Measurements from ENCODE around the gene CLDN14.

Gene CLDN14

DNA sequence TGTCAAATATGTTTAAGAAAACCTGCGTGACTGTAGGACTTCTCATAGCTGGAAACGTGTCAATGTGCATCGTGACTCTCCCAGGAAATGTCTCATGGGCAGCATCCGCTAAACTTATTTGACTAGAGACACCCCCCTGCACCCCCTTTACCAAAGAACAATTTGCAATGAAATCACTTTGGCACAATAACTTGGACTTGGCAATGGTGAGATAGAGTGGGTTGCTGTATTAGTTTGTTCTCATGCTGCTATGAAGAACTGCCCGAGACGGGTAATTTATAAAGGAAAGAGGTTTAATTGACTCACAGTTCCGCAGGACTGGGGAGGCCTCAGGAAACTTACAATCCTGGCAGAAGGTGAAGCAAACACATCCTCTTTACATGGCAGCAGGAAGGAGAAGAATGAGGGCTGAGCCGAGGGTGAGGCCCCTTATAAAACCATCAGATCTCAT, 13.8 kb downstream of the CLDN14 start:
- no peak for DNase-seq

DNA sequence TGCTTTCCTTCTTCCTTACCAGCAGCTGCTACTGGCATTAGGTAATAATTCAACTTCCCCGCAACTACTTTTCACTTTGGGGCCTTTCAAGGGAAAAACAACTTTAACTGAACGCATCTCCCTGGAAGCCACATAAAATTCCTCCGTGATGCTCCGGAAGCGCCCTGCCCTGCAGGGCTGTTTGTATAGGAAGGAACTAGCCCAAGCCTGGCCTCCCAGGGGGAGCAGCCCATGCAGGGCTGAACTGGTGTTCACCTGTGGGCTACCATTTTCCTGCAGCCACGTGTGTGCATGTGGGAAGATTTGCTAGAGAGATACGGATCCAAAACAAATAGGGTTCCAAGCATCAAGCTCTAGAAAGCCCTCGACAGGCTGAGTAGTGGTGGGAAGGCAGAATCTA, 14.4 kb downstream of the CLDN14 start:
- DNase-seq: no peak

DNA sequence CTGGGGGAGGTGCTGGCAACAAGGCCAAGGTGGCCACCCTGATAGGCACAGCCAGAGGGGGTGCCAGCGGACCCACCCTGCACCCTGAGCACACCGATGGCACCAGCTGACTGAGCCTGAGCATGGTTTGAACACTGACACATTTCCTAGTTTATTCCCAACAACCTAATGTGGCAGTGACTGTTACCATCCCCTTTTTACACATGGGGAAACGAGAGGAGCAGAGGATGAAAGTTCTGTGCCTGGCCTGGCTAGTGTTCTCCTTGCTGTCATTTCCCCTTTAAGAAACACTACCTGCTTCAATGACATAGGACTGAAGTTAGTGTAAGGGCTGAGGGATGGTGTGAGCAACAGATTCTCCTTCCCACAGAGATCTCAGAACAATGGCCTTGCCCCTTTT, 15.3 kb downstream of the CLDN14 start:
- DNase-seq: no peak

DNA sequence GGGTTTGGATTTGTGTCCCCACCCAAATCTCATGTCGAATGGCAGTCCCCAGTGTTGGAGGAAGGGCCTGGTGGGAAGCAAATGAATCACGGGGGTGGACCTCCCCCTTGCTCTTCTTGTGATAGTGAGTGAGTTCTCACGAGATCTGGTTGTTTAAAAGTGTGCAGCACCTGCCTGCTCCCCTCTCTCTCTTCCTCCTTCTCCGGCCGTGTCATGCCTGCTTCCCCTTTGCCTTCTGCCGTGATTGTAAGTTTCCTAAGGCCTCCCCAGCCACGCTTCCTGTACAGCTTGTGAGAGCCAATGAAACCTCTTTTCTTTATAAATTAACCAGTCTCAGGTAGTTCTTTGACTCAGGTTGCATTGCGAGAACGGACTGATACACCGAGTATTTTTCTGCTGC, 15.9 kb downstream of the CLDN14 start:
- no peak for DNase-seq

DNA sequence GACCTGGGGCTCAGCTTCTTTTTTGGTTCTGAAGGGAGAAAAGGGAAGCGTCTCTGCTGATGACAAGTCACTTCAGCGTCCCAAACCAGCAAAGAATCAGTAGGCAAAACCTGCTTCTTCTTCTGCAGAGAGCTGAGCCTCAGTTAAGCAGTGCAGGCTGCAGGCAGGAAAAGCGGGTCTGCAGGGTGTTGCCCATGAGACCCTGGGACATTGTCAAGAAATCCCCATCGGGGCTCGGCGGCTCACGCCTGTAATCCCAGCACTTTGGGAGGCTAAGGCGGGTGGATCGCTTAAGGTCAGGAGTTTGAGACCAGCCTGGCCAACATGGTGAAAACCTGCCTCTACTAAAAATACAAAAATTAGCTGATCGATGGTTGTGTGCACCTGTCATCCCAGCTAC, 16.7 kb downstream of the CLDN14 start:
- DNase-seq: no peak

DNA sequence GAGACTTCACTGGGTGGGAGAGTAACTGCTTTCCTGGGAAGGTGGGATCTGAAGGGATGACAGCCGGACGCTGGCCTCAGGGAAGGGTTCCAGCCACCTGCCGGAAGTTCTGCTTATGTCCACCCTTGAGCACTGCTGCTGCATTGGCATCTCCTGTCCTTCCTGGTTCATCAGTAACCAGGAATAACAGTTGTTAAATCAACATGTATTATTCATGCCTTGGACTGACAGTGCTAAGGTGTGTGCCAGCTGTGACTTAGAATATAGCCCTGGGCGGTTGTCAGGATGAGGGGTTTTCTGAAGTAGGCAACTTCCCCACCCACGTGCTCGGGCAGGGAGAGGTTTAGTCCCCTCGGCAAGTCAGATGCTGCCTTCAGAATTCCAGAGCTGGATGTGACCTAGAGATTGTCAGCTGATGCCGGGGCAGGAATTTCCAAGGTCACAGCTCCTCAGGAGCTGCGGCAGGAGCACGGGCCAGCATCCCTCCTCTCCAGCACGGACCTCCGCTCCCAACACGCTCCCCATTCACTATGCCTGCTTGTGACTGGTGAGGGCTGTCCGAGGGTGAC, 17.9 kb downstream of the CLDN14 start:
- no peak for DNase-seq

DNA sequence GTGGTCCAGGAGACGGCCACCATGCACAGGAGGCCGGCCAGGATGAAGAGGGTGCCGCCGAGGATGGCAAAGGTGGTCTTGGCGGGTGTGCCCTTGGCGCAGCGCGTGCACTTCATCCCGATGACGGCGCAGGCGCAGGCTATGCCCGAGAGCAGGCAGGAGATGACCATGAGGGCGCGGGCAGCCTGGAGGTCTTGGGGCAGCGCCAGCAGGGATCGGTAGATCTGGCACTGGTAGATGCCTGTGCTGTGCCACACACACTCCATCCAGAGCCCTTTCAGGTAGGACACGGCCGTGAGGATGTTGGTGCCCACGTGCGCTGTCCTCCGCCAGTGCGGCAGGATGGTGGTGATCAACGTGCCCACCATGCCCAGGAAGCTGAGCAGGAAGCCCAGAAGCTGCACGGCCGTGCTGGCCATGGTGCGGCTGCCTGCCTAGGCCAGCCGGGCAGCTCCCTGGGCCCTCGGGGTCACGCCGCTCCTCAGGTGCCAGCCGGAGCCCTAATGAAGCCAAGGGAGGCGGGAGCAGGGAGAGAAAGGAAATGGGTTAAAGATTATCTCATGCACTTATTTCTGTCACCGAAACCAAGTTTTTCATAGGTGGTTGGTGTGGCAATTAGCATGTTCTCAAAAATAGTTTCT, 18.5 kb downstream of the CLDN14 start:
- DNase-seq: no peak

DNA sequence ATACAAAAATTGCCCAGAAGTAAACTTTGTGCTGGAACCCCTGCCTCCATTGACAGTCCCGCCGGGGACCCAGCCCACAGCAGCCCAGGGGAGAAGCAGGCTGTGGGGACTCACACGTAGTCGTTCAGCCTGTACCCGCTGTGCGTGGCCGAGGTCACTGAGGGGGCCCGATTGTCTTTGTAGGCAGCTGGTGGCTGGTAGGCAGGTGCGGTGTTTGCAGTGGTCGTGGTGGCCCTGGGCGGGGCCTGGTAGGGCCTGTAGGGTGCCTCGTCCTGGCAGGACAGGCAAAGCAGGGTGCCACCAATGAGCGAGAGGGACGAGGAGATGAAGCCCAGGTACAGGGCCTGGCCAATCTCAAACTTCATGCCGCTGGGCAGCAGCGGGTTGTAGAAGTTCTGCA, 19.1 kb downstream of the CLDN14 start:
- no peak for DNase-seq

DNA sequence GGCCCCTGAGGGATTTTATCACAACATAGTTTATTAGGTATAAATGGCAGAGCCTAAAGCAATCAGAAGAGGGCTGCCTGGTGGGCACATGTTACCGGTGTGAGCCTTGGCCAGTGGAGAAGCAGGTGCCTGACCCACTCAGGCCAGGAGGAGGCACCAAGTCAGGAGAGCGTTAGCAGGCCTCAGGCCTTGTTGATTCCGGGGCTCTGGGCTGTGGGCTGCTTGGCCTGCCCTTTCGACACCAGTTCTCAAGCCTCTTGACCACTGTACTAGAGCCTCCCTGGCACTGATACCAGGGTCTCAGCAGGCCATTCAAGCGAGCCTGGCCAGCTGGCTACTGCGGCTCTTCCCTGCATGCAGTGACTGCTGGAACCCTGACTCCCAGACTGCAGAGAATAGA, 20.8 kb downstream of the CLDN14 start:
- DNase-seq: no peak

DNA sequence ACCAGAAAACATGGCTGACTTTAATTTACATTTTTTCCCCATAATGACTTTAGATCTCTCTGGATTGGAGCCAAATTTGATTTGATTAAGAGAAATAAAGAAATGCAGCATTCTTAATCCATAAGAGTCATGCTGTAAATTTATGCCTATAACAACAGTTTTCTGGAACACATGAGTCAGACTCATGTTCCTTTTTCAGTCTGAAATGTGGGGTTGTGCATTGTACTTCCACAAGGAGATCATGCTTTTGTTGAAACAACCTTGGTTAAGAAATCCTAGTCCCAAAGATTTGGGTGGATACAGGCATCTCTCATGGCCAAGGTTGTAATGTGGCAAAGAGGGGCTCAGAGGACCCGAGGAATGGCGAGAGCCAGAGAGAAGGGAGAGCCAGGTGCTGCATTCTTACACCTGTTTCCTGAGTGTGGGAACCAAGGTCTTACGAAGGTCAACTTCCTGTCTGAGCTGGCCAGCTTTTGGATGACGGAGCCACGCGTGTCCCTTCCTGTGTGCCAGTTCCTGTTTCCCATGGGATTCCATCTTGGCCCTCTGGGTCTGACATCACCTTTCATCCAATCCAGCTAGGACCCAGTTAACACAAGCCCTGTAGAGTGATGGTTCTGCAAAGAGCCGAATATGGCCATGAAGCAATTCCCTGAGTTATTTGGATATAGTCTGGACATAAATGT, 23.1 kb downstream of the CLDN14 start:
- DNase-seq: no peak

DNA sequence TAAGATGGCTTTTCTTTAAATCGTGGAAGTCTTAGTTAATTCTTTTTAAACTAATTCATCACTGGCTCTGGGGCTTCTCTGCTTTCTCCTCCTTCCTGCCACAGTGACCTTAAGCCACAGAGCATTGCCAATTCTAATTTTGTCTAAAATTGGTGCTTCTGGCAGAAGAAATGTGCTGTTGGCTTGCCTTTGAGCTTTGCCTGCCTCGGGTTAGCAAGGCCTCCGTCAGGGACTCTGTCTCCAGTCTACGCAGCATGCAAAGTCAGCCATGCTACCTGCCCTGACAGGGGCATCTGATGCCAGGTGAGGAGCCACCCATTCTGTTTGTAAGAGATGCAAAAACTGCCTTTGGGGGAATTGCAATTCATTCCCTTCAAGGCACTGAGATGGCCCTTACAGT, 25.2 kb downstream of the CLDN14 start:
- no peak for DNase-seq

DNA sequence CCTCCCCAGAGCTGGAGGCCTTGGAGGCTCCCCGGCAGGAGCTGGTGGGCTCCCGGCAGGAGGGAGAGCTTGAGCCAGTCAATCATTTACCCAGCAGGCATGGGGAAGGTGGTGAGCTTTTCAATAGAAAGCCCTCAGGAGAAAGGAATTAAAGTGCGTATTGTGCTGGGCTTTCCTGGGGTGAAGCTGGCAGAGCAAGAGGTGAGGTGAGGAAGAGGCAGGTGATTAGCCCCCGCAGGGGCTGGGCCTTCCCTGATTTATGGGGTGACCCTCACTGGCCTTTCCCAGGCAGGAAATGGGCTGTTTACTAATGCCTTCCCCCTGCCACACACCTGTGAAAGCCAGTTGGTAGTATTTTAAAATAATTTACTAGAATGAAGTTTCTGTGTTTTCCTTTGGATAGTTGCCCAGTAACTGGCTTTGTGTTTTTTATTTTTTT, 25.8 kb downstream of the CLDN14 start:
- no peak for DNase-seq

DNA sequence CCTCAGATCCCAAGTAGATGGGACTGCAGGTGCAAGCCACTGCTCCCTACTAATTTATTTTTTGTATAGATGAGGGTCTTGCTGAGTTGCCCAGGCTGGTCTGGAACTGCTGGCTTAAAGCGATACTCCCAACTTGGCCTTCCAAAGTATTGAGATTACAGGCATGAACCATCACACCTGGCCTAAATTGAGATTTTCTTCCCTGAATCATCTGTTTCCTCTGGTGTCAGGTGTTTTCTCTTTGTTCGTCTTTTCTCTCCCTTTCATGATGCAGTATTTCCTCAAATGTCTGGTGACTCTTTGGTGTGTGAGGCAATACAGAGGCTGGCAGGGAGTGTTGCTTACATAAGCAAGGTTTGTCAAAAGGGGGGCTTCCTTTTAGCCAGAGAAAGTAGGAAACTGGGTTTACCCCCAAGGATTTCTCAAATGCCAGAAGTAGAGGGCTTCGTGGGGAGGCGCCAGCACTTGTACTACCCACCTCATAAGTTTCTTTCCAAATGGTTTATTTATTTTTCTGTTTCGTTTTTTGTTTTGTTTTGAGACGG, 27.6 kb downstream of the CLDN14 start:
- no peak for DNase-seq

DNA sequence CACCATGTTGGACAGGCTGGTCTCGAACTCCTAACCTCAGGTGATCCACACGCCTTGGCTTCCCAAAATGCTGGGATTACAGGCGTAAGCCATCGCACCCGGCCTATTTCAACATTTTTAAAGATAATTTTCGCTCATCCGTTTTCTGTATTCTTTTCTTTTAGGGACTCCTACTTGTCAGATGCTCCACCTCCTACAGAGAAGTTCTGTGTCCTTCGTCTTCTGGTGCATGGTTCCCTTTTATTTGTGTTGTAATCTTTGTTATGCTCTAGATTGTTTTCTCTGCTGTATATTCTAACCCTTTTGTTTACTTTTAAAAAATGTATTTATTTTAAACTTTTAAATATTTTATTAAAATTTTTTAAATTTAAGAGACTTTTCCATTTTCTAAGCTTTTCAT, 28.4 kb downstream of the CLDN14 start:
- DNase-seq: no peak

DNA sequence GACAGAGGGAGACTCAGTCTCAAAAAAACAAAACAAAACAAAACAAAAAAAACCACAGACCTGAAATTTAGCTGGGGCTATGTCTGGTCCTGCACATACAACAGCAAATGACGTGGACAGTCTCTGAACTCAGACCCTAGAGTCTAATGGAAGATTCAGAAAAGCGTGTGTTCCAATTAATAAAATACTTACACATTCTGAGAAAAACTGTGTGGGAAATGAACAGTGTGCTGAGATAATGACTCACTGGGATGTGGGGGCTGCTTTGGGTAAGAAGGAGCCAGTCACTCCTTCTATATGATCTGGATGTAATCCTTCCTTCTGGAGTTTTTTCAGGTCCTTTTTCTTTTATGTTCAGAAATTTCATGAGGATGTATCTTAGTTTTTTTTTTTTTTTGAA, 29.4 kb downstream of the CLDN14 start:
- DNase-seq: no peak

DNA sequence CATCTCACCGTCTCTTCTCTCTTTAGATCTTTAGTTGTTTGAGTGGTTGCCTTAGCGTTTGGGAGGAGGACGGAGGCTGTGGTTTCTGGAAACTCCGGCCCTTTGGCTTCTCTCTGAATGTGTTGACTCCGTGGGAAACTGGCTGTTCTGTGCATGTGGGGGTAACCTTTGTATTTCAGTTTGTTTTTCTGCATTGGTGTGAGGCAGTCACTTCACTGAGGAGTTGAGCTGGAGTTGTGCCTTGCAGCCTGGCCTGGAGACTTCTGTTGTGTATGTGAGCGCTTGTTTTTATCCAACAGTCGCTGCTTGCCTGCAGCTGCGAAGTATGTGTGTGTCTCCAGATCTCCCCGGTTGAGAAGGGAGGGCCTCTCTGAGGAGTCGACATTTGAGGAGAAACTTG, 33.6 kb downstream of the CLDN14 start:
- DNase-seq: no peak

DNA sequence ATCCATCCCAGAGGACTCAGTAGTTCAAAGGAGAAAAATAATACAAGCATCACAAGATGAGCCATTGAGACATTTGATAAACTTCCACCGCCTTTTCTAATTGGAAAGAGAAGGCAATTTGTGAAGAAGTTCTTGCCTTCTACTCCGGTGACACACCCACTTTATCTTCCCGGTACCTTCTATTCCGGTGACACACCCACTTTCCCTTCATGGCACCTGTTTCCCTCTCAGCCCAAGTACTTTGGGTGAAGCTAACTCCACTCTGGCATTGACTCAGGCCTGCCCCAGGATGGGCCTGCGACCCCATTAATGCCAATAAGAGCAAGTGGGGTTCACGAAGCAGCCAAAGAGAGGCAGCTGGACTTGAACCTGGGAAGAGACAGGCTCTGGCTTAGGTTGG, 38.2 kb downstream of the CLDN14 start:
- DNase-seq: no peak

DNA sequence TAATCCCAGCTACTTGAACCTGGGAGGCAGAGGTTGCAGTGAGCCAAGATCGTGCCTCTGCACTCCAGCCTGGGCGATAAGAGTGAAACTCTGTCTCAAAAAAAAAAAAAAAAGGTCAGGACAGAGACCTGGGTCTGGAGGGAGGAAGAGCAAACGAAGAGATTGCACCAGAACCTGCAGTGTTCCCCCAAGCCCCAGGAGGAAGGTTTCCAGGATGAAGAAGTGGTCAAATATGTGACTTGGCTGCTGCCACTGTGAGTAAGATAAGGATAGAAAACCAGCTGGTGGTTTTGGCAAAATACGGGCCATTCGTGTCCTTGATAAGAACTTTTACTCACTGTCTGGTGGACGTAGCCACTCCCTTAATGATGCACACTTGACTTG, 42.2 kb downstream of the CLDN14 start:
- DNase-seq: no peak

DNA sequence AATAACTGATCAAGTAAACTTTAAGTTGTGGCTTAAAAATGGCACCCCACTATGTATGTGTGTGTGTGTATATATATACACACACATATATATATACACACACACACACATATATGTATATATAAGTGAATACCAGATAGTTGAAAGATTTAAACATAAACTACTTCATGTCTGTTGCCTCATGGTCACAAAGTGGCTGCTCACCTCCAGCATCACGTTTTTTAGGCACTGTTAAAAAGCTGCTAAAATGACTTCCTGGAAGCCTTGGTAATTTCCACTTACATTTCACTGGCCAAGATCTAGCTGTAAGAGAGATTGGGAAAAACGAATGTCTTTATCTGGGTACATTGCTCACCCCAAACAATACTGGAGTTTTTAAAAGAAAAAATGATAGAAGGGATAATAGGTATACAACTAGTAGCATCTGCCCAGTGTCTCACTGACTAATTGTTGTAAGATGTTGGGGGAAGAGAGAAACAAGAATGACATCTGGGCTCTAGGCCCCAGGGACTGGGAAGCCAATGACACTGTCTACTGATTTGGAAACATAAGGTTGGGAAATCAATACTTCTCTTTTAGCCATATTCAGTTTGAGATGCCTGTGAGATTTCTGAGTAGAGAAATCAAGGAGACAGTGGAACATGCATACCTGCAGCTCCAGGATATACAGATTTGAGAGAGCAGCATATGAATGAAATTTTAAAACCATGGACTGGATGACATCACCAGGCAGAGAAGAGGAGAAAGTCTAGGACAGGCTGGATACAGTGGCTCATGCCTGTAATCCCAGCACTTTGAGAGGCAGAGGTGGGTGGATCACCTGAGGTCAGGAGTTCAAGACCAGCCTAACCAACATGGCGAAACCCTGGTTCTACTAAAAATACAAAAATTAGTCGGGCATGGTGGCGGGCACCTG, 42.8 kb downstream of the CLDN14 start:
- no peak for DNase-seq

DNA sequence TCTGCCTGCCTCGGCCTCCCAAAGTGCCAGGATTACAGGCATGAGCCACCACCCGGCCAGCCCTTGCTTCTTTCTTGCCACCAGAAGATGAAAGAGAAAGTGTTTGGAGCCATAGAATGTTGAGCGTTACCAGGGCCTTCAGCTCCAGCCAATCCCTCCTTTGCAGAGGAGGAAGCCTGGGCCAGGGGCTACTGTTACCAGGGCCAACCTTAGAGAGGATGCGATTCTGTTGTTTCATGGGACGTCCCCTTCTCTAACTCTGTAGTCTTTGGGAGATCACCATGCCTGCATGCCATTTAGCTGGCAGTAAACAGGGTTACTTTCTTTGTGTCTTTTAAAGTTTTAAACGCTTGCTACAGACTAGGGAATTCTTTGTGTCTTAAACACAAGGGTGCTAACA, 45.8 kb downstream of the CLDN14 start:
- no peak for DNase-seq

DNA sequence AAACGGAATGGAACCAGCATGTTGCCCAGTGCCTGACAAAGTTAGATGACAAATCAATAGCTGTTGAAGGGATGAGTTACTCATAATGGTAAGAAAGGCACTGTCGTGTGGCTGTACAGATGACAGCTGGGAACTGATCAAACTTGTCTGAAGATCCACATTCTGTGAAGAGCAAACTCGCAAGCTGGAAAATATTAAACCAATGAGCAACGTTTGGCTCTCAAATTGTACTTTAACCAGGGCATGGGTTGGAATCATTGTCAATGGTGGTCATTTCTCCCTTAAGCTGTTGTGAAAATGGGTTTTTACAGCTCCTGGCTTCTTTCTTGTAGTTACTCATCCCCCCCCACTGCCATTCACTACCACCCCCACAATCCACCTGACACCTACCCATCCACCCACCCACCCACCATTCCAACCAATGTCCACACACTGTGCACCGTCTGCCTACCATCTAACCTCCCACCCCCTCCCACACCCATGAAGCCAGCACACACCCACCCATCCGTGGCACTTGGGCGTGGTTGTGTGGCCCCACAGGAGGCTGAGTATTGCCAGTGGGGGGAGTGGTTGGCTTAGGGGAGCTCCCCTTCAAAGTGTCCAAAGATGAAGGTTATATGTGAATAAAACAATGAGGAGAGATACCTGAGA, 46.7 kb downstream of the CLDN14 start:
- no peak for DNase-seq

DNA sequence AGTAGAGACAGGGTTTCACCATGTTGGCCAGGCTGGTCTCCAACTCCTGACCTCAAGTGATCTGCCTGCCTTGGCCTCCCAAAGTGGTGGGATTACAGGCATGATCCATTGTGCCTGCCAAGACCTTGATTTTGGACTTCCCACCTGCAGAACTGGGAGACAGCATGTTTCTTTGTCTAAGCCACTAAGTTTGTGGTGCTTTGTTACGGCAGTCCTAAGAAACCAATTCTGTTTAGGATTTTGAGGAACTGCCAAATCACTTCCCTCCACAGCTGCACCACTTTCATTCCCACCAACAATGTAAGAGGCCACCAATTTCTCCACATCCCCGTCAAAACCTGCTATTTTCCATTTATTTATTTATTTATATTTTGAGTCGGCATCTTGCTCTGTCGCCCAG, 48.7 kb downstream of the CLDN14 start:
- no peak for DNase-seq

DNA sequence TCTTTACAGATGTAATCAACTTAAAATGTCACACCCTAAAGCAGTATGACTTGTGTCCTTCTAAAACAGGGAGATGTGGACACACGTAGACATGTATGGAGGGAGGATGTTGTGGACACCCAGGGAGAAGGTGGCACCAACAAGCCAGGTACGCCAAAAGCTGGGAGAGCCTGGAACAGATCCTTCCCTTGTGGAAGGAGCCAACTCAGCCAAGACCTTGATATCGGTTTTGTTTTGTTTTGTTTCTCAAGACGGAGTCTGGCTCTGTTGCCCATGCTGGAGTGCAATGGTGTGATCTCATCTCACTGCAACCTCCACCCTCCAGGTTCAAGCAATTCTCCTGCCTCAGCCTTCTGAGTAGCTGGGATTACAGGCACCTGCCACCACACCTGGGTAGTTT, 49.1 kb downstream of the CLDN14 start:
- no peak for DNase-seq

Measured in CD4-positive, alpha-beta T cell treated with Interleukin-15 for 1 hour (primary cell).